Measurements from ENCODE around the gene LARP4.
"Not testable (repeated sequence)": the region's sequence is repeated elsewhere in the genome, so short reads cannot be mapped to it uniquely, and the experiment has no call there.

The LARP4 gene

GRCh38 chr12:50400638-50401499, at the start of gene LARP4:
Gene LARP4 (plus strand): TSS chr12:50400885. CDS start chr12:50401011, 126 bp downstream.
- peak; percentile 97 for DNase-seq (ENCODE audit: low spot score)

- DNase-seq (ENCODE audit: low spot score), result peak; percentile 5
These were observed 49.3 kb upstream of the LARP4 start for GRCh38 chr12:50351120-50352043.

GRCh38 chr12:50353404-50353803, 47.3 kb upstream of the LARP4 start:
- no peak for DNase-seq (ENCODE audit: low spot score)

- no peak for DNase-seq (ENCODE audit: low spot score)
These were observed 46.7 kb upstream of the LARP4 start for GRCh38 chr12:50353869-50354593.

- no peak for DNase-seq (ENCODE audit: low spot score)
These were observed 45.8 kb upstream of the LARP4 start for GRCh38 chr12:50354908-50355307.

GRCh38 chr12:50355365-50355764, 45.3 kb upstream of the LARP4 start:
- no peak for DNase-seq (ENCODE audit: low spot score)

GRCh38 chr12:50362671-50363070, 38.0 kb upstream of the LARP4 start:
- no peak for DNase-seq (ENCODE audit: low spot score)

GRCh38 chr12:50363141-50363540, 37.5 kb upstream of the LARP4 start:
- DNase-seq (ENCODE audit: low spot score), result no peak

GRCh38 chr12:50365709-50366406, 34.8 kb upstream of the LARP4 start:
- DNase-seq (ENCODE audit: low spot score), result no peak

- DNase-seq (ENCODE audit: low spot score), result not testable (repeated sequence)
These were observed 30.0 kb upstream of the LARP4 start for GRCh38 chr12:50370672-50371071.

GRCh38 chr12:50375802-50376201, 24.9 kb upstream of the LARP4 start:
- no peak for DNase-seq (ENCODE audit: low spot score)

GRCh38 chr12:50380761-50381325, 19.8 kb upstream of the LARP4 start:
- DNase-seq (ENCODE audit: low spot score), result no peak

- no peak for DNase-seq (ENCODE audit: low spot score)
These were observed 13.2 kb upstream of the LARP4 start for GRCh38 chr12:50387487-50387886.

- DNase-seq (ENCODE audit: low spot score), result no peak
These were observed 12.7 kb upstream of the LARP4 start for GRCh38 chr12:50387972-50388478.

GRCh38 chr12:50388793-50389192, 11.9 kb upstream of the LARP4 start:
- DNase-seq (ENCODE audit: low spot score), result not testable (repeated sequence)

- no peak for DNase-seq (ENCODE audit: low spot score)
These were observed 10.4 kb upstream of the LARP4 start for GRCh38 chr12:50390316-50390741.

- DNase-seq (ENCODE audit: low spot score), result no peak
These were observed 6.1 kb upstream of the LARP4 start for GRCh38 chr12:50394469-50395029.

GRCh38 chr12:50397117-50397650, 3.5 kb upstream of the LARP4 start:
- no peak for DNase-seq (ENCODE audit: low spot score)

GRCh38 chr12:50398931-50399330, 1.8 kb upstream of the LARP4 start:
- DNase-seq (ENCODE audit: low spot score), result no peak

- no peak for DNase-seq (ENCODE audit: low spot score)
These were observed 514 bp upstream of the LARP4 start for GRCh38 chr12:50400104-50400637.

All from cerebellar cortex (tissue), 1 donor.